Renal cortical epithelial cell (primary cell): Measurements from ENCODE around the gene CELA2B. TPM values are rescaled to one million over a fixed set of nuclear protein-coding genes. Genes with fewer than 3 reads are reported as not detected.
"Not testable (repeated sequence)": the region's sequence is repeated elsewhere in the genome, so short reads cannot be mapped to it uniquely, and the experiment has no call there.

Experiments
- DNase-seq: peaks from one replicate; pipeline ENCODE4 v3.0.0-alpha.2; 2011; ENCODE audit warnings: low read depth
- total RNA-seq: library from RNA; depleted of rRNA; stranded (reverse); fragments of >200 nt; gene quantifications from 2 replicates; pipeline ENCODE4 v1.2.3, GENCODE V29; 2014

Gene CELA2B
- total RNA-seq = not detected in 2 replicates

DNA sequence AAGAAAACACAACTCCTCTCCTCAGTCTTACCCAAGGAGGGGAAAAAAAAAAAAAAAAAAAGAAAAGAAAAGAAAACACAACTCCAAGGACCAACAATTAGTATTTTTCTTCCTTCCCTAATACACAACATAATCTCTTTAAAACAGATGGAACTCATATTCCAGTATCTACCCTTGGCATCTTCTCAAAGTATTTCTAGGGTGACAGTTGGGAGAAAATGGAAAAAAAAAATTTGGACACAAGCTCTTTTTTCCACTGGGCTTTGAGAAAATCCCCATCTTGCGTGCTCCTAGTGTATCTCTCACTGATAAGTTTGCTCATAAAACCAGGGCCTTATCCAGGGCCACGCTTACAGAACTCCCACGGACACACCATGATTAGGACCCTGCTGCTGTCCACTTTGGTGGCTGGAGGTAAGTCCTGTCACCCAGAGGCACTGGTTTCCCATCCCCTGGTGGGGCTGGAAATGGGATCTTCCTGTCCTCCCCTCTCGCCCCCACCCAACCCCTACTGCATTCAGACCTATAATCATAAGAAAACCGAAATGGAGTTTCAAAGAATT, at the start of gene CELA2B:
CELA2B (plus strand) TSS at position 353 of the 563 bp plus-strand sequence; CDS start at position 375, 22 bp downstream.
- DNase-seq = no peak

DNA sequence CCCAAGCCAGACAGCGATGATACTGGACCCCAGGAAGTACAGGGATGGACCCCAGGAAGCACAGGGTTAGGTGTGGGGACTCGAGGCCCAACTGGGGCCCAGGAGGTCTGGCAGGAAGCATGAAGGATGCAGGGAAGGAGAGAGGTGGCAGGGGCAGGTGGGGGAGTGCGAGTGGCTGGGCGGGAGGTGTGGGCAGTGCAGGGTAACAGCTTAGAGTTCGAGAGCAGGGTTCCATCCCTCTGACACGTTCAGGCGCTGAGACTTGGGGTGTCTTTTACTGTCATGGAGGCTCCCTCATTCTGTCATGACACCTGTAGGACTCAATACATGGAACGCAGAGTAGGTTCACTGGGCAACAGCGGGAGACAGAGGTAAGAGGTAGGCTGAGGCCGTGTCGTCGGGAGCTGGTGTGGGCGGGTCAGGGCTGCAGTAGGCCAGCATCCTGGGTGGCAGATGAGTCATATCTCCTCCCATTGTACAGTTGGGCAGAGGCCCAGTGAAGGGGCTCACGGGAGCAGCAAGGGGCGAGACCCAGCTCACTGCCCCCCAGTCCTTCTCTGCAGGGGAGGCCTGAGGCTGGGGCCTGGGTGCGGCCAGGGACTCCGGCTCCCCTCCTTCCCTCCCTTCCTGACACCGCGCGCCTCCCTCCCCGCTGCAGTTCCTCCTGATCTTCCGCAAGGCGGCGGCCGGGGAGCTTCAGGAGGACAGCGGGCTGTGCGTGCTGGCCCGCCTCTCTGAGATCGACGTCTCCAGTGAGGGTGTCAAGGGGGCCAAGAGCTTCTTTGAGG, 49.2 kb upstream of the CELA2B start:
- peak; percentile 29 for DNase-seq

DNA sequence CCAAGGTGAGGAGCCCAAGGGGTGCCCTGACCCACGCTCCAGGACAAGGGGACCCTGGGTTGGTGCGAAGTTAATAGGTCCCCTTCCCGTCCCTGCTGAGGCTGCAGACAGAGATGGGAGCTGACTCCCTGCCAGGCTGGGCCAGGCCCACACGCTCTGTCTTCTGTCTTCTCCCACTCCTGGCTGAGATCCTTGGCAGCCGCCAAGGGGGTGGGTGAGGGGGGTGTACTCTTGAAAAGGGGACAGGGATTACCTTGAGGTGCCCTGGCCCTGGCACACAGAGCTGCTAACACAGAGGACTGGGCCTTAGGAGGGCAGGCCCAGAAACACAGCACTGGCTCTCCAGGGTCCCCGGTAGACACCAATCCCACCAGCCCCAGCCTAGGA, 48.6 kb upstream of the CELA2B start:
- no peak for DNase-seq

DNA sequence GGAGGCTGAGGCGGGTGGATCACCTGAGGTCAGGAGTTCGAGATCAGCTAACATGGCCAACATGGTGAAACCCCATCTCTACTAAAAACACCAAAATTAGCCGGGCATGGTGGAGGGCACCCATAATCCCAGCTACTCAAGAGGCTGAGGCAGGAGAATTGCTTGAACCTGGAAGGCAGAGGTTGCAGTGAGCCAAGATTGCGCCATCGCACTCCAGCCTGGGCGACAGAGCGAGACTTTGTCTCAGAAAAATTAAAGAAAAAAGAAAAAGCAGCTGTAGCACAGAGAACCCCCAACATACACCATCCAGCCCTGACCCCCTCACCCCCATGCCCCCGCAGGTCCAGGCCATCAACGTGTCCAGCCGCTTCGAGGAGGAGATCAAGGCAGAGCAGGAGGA, 47.7 kb upstream of the CELA2B start:
- not testable (repeated sequence) for DNase-seq

DNA sequence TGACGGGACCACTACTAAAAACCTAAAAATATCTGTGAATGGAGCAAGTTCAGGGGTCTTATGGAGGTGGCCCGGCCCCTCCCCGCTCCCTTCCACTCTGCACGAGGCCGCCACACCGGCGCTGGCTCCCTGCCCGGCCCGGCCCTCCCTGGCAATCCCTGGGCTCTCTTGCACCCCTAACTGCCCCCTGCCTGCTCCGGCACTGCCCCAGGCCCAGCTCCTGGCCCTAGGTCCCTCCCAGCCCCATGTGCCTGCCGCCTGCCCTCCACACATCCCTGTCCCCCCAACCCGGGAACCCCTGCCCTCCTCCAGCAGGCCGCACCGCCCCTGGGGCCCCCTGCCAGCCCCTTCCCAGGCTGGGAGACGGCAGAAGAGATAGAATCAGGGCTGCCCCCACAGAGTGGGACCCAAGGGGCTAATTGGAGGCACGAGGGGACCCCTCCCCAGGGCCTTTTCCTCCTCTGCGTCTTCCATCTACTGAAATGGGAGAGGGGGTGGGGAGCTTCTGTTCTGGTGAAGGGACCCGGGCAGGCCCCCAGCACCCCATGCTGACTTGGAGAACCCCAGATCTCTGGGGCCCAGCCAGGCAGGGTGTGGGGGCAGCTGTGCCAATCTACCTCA, 47.0 kb upstream of the CELA2B start:
- DNase-seq = no peak

DNA sequence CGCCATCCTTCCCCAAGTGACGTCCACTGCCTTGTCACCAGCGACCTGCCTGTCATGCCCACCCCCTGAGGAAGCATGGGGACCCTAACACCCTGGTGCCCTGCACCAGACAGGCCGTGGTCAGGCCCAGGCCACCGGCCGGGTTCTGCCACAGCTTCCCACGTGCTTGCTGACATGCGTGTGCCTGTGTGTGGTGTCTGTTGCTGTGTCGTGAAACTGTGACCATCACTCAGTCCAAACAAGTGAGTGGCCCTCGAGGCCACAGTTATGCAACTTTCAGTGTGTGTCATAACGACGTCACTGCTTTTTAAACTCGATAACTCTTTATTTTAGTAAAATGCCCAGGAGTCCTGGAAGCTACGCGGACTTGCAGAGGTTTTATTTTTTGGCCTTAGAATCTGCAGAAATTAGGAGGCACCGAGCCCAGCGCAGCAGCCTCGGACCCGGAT, 46.2 kb upstream of the CELA2B start:
- DNase-seq = peak; percentile 32

DNA sequence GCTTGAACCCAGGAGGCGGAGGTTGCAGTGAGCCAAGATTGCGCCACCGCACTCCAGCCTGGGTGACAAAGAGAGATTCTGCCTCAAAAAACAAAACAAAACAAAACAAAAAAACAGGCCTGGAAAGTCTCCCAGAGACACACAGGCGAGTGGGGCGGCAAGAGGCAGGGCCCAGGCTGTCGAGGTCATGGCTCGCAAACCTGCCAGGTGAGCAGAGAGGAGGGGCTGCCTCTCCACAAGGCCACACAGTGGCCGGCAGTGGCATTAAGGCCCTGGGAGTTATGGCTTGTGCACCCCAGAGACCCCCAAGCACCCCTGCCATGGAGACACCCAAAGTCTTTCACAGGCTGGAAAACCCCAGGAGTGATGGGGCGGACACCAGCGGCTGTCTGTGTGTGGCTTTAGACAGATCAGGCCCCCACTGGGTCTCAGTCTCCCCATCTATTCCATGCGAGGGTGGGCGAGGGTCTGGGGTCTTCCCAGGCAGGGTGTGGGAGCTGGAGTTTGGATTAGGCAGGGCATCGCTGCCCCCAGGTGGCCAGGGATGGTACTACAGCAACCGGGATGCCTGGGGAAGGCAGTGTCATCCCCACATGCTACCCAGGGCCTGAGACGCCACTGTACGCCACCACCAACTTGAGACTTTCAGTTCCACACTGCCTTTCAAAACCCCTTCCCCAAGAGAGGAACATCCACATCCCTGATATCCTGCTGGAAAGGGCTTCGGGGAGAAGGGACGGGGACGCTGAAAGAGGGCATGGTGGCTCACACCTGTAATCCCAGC, 44.9 kb upstream of the CELA2B start:
- no peak for DNase-seq

DNA sequence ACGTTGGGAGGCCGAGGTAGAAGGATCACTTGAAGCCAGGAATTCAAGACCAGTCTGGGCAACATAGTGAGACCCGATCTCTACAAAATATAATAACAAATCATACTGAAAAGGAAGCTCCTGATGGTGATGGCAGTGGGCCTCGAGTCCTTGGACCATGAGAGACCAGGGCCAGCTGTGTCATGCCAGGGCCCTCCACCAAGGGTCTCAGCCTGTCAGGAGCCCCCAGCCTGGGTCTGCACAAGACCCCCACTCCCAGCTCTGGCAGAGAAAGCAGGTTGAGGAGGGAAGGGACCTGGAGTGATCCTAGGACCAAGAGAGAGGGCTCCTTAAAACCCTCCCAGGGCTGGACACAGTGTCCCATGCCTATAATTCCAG, 44.3 kb upstream of the CELA2B start:
- DNase-seq = no peak

DNA sequence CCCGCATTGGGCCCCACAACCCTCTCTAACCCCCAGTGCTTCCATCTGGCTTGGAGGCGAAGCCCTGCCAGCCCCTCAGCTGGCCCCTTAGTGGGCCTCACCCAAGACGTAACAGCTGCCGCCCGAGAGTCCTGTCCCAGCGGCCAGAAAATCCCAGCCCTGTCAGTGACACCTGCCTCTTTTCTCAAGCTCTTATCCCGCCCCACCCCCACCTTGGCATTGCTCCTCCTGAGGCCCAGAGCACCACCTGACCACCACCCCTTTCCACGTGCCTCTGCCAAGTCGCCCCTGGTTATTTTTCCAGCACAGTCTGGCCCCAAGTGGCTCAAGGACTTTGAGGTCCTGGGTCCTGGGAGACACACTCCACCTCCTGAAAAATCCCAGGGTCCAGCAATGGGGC, 43.6 kb upstream of the CELA2B start:
- no peak for DNase-seq

DNA sequence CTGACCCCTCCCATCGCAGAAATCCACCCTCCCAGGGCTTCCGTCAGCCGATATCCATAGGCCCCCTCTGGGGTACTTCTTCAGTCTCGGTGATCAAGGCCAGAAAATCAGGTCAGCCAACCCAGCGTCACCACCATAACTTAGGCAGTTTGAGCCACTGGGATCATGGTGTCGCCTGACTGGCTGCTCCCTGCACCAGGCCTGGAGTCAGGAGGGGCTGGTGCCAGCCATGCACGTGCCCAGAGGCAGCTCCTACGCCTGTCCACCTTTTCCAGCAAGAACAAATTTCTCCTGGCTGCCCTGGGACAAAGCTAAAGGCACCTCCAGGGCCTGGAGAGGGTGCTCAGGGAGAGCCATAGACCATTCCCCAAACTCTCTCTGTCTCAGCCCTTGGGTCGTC, 42.4 kb upstream of the CELA2B start:
- DNase-seq = no peak

DNA sequence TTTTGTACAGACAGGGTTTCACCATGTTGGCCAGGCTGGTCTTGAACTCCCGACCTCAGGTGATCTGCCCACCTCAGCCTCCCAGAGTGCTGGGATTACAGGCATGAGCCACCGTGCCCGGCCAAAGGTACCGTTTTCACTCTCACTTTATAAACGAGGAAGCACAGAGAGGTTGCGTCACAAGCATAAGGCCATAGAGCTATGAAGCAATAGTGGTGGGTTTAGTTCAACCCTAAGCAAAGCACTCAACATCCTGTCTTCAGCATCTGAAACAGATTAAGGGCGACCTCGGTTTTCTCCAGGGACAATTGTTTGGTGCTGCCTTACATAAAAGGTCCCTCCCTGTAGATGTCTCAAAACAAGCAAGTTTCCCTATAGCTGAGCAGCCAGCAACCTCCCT, 41.2 kb upstream of the CELA2B start:
- DNase-seq = peak; percentile 44

DNA sequence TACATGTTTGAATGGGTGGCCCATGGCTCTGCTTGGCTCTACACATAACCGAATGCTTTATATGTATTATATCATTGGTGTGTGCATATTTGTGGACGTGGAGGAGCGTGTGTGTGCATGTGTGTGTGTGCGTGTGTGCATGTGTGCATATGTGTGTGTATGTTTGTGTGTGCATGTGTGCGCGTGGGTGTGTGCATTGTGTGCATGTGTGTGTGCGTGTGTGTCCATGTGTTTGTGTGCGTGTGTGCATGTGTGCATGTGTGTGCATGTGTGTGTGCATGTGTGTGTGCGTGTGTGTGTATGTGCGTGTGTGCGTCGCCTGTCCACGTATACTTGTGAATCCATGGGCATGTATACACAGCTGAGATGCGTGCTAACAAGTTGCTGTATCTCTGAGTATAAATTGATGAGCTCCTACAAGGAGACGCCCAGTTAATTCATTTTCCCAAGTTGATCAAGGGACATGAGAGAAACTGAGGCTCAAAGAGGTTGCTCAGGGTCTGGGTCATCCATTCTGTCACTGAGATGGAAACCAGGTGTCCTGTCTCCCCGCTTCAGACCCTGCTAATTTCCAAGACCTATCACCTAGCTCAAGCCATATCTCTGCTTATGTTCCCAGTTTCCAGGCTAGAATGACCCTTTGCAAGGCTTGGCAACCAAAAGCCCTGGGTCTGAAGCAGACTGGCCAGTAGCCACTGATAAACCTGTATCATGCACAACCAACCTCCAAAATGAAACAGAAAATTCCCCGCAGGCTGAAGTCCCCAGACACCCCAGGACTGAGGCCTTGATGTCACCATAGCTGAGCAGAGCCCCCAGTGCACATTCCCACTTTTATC, 40.4 kb upstream of the CELA2B start:
- no peak for DNase-seq

DNA sequence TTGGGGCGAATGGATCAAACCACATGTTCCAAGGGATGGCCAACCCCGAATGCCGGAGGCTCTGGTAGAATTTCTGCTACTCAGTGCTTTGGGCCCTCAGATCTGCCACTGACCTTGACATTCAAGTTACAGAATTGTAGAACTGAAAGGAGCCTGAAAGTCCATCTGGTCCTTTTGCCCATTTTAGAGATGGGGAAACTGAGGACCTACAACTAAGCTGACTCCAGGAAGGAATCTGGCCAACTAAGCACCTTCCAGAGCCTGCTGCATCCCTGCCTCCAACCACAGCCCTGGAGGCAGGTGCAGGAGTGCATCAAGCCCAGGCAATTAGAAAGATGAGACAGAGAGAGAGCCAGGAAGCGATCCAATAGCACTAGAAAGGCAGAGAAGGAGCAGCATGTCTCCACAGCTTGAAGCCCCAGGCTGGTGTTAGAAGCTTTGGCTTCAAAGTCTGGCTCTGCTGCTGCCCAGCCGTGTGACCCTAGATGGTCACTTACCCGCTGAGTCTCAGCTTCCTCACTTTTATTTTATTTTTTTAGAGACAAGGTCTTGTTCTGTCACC, 38.9 kb upstream of the CELA2B start:
- no peak for DNase-seq

DNA sequence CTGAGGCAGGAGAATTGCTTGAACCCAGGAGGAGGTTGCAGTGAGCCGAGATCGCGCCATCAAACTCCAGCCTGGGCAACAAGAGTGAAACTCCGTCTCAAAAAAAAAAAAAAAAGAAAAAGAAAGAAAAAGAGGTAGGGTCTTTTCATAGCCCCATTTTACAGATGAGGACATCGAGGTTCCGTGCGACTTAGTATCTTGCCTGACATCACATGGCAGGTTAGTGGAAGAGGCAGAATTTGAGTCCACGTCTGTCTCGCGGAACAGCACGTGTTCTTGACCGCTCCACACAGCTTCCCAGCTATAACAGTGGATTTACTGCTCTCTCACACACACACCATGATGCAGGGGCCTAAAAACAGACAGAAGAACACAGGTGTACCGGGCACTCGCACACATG, 36.6 kb upstream of the CELA2B start:
- no peak for DNase-seq

DNA sequence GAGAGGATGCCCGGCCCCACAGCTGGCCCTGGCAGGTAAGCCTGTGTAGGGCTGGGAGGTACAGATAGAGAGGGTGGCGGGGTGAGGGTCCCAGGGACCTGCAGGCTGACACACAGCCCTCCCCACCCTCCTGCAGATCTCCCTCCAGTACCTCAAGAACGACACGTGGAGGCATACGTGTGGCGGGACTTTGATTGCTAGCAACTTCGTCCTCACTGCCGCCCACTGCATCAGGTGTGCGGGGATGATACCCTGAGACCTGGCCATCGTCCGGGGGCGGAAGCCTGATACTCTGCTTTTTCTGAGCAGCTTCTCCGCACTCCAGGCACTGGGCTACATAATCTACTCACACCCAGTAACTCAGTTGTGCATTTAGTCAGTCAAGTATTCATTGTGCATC, 35.5 kb upstream of the CELA2B start:
- DNase-seq = no peak

DNA sequence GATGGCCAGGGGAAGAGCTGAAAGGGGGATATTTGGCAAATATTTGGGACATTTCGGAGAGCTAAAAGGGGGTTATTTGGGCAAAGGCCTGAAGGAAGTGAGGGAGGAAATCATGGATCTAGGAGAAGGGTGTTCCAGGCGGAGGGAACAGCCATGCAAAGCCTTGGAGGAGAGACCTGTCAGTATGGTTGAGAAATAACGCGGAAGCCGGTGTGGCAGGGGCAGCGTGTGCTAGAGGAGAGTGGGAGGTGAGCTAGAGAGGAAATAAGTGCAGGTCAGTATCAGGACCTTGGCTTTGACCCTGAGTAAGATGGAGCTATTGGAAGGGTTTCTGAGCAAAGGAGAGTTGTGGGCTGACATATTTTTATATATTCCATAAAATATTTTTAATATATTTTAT, 34.7 kb upstream of the CELA2B start:
- DNase-seq = no peak

DNA sequence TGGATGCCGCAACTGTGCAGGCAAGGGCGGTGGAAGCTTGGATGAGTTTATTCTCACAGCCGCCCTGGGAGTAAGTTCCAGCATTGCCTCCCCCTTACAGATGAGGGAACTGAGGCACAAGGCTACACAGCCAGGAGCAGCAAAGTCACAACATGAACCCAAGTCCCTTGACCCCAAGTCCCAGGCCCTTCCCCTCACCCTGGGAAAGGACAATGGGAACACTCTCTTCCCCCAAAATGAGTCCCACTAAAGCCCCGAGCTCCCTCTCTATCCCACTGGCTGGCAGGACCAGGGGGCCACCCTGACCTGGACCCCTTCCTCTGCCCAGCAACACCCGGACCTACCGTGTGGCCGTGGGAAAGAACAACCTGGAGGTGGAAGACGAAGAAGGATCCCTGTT, 33.8 kb upstream of the CELA2B start:
- no peak for DNase-seq

DNA sequence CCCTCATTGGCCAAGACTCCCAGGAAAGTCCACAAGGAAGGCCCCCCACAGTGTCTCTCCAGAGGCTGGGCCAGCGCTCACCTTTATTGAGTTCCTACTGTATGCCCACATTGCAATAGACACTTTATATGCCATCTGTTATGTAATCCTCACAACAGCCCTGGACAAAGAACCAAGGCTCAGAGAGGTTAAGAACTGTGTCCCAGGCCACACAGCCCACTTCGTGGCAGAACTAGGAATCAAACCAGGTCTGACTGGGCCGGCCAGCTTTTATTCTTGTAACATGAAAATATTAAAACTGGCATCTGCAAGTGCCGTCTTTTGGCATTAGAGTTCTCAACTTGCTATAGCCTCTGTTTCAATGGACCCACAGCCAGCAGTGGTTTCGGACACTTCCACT, 33.1 kb upstream of the CELA2B start:
- DNase-seq = no peak

DNA sequence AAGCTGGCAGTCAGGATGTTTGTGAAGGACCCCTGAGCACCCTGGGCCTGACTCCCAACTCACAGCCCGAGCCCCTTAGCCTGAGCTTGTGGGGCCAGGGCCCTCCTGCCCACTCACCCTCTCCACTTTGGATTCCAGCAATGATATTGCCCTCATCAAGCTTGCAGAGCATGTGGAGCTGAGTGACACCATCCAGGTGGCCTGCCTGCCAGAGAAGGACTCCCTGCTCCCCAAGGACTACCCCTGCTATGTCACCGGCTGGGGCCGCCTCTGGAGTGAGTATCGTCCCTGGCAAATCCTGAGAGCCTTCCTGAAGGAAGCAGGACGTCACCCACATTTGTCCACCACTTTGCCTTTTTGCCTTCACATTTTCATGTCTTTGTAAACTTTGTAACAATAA, 32.6 kb upstream of the CELA2B start:
- DNase-seq = no peak

DNA sequence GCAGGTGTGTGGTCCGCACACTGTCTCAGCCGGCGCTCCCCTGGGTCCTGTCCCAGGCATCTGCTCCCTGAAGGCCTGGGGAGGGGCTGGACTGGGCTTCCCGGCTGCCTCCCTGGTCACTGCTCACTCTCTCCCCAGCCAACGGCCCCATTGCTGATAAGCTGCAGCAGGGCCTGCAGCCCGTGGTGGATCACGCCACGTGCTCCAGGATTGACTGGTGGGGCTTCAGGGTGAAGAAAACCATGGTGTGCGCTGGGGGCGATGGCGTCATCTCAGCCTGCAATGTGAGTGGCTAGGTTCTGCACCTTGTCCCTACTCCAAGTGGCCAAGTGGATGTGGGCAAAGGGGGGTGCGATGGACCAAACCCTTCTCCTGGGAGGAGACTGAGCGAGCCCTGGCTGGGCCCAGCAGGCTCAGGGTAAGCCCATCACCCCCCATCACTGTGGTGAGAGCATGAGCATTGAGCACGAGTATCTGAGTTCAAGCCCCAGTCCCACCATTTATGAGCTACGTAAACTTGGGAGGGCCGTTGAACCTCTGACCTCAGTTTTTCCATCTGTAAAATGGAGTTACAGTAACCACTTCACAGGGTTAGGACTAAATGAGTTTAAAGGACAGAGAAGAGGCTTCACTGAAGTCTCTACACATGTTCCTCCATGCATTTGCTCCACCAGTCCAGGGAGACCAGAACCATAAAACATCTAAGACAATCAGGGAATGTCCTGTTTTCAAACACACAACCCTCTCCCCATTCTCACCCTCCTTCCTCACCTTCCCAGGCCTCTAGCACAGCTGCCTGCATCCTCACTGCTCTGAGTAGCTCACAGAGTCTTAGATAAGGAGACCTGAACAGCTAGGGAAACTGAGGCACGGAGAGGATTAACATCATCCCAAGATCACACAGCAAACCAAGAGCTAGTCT, 31.2 kb upstream of the CELA2B start:
- no peak for DNase-seq
